BJ (cell line): ENCODE results near the gene AXIN2. TPM values are rescaled to one million over a fixed set of nuclear protein-coding genes. Genes with fewer than 3 reads are reported as not detected.
"Not testable (repeated sequence)": the region's sequence is repeated elsewhere in the genome, so short reads cannot be mapped to it uniquely, and the experiment has no call there.

ENCODE experiments used
- CTCF ChIA-PET: fragments of 350-600 bp; formaldehyde crosslinking; extraction: SDS; loops from one replicate; lab custom pipeline; 2021; ENCODE audit warnings: antibody characterized with exemption, inconsistent platforms; lab: Yijun Ruan, JAX
- POLR2A ChIA-PET: fragments of 300-600 bp; sonication (Branson Sonifier 250); formaldehyde crosslinking; extraction: SDS; loops from one replicate; lab custom pipeline; 2021; ENCODE audit warnings: antibody characterized with exemption; lab: Charles Lee
- DNase-seq: peaks from one replicate; pipeline ENCODE4 v3.0.0-alpha.2; 2011; ENCODE audit warnings: low read depth
- H3K27me3 ChIP-seq: 2 replicates; pipeline ENCODE4 v1.6.0; 2011; ENCODE audit warnings: low read length; ENCODE audit not compliant: control insufficient read depth, insufficient read depth
- H3K36me3 ChIP-seq: 2 replicates; pipeline ENCODE4 v1.5.1; 2011; ENCODE audit warnings: low read length; ENCODE audit not compliant: control insufficient read depth, insufficient read depth
- H3K4me3 ChIP-seq: 2 replicates; pipeline ENCODE4 v1.5.1; 2011; ENCODE audit warnings: low read depth, mild to moderate bottlenecking, control low read depth, low read length
- polyA plus RNA-seq: library from polyadenylated mRNA; depleted of rRNA; stranded (reverse); fragments of >200 nt; gene quantifications from 2 replicates; pipeline ENCODE4 v1.2.3, GENCODE V29; 2011
- TF ChIP-seq, protein P1 (sequence below): IDR thresholded peaks from 2 replicates; pipeline ENCODE4 v1.5.1; 2011; ENCODE audit warnings: low read depth, mild to moderate bottlenecking, control low read depth, inconsistent platforms, low read length, moderate library complexity; ENCODE audit not compliant: insufficient read depth

Gene AXIN2
- polyA plus RNA-seq, 1 experiment, result 1.3 TPM

DNA sequence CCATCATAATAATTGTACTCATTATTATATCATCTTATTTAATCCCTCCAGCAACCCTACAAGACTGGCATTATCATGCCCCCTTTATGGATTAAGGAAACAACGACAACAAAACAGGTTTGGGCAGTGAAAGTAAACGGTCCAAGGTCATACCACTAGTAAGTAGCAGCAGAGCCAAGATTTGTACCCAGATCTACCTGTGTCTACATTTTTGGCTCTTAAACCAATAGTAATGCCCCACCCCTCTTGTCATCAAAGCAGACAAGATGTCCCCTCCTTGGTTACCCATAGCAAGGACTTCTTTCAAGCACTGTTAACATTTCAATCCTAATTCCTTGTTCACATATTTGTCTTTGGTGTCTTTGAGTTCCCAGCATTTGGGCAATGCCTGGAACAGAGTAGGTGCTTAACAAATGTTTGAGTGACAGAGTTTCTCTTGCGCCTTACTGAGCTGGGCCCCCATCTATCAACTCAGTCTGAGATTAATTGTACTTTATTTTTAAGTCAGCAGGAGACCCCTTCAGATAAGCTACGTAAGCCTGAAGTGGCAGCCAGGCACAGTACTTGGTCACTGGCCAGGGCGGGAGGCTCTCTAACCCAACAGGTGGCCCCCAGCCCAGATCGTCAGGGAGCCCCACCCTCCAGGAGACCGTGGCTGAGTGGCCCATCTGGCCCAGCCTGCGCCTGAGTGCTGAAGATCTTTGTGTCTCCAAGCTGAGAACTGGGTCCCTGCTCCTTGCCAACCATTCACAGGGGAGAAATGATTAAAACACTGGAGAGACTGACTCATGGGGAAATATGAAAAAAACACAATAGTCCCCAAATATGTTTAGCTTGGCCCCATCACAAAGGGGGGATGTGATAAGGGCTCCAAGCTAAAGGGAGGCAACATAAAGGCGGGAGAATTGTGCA, 75.8 kb downstream of the AXIN2 start:
- CTCF ChIA-PET, result interaction anchor here (1.4 kb wide), 1 partner anchor 18 kb away, joined by 4 read pairs; no protein-coding TSS in a partner anchor
- no peak for DNase-seq
- H3K27me3 ChIP-seq, result peaks cover 3% of the 10 kb centered on the region
- no peak overlapping the region for H3K4me3 ChIP-seq
- H3K36me3 ChIP-seq, result no peaks in the 10 kb centered on the region
- POLR2A ChIA-PET, result no interaction called here
- TF ChIP-seq, protein P1, sequence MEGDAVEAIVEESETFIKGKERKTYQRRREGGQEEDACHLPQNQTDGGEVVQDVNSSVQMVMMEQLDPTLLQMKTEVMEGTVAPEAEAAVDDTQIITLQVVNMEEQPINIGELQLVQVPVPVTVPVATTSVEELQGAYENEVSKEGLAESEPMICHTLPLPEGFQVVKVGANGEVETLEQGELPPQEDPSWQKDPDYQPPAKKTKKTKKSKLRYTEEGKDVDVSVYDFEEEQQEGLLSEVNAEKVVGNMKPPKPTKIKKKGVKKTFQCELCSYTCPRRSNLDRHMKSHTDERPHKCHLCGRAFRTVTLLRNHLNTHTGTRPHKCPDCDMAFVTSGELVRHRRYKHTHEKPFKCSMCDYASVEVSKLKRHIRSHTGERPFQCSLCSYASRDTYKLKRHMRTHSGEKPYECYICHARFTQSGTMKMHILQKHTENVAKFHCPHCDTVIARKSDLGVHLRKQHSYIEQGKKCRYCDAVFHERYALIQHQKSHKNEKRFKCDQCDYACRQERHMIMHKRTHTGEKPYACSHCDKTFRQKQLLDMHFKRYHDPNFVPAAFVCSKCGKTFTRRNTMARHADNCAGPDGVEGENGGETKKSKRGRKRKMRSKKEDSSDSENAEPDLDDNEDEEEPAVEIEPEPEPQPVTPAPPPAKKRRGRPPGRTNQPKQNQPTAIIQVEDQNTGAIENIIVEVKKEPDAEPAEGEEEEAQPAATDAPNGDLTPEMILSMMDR, result no peak

DNA sequence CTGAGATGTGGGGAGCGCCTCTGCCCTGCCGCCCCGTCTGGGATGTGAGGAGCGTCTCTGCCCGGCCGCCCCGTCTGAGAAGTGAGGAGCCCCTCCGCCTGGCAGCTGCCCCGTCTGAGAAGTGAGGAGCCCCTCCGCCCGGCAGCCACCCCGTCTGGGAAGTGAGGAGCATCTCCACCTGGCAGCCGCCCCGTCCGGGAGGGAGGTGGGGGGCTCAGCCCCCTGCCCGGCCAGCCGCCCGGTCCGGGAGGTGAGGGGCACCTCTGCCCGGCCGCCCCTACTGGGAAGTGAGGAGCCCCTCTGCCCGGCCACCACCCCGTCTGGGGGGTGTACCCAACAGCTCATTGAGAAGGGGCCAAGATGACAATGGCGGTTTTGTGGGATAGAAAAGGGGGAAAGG, 77.0 kb downstream of the AXIN2 start:
- POLR2A ChIA-PET, DNase-seq, H3K36me3 ChIP-seq, H3K27me3 ChIP-seq, CTCF ChIA-PET, H3K4me3 ChIP-seq: not testable (repeated sequence)

DNA sequence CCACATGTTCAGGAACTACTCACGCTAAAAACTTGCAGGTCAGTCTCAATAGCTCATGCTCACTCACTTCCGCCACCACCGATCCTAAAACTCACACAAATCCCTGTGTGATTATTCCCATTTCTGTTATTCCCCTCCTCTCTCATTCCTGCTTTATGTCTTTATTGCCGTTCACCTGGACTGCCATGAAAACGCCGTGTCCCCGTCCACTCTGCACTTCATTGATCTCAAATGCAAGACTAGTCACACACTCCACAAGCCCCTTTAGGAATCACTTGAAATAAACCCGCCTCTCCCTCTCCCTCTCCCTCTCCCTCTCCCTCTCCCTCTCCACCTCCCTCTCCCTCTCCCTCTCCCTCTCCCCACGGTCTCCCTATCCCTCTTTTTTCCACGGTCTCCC, 78.0 kb downstream of the AXIN2 start:
- TF ChIP-seq, protein P1, result no peak
- H3K27me3 ChIP-seq, result peaks cover 2% of the 10 kb centered on the region; the same call in 1 of the 2 replicates
- H3K36me3 ChIP-seq, result no peaks in the 10 kb centered on the region
- H3K4me3 ChIP-seq, result no peak overlapping the region
- DNase-seq, result no peak
- POLR2A ChIA-PET, result no interaction called here
- CTCF ChIA-PET, result no interaction called here

DNA sequence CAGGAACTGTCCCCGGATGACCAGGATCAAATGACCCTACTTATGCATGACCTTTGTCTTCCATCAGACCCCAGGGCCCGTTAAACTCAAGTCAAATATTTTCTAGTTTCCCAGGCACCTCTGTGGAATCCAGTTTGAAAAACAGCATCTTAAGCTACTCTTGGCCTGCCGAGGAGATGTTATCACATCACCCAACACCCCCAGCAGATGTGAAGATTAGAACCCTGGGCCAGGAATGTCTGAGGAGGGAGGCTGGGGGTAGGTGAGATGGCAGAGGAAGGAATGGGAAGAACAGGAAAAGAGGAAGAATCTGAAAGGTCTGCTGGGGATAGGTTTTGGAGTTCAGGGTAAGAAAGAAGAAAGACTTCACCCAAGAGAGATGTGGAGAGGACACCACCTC, 79.2 kb downstream of the AXIN2 start:
- CTCF ChIA-PET, result no interaction called here
- H3K36me3 ChIP-seq, result no peaks in the 10 kb centered on the region
- H3K4me3 ChIP-seq, result no peak overlapping the region
- POLR2A ChIA-PET, result no interaction called here
- TF ChIP-seq, protein P1, result no peak
- H3K27me3 ChIP-seq, result peaks cover 2% of the 10 kb centered on the region; the same call in 1 of the 2 replicates
- no peak for DNase-seq

DNA sequence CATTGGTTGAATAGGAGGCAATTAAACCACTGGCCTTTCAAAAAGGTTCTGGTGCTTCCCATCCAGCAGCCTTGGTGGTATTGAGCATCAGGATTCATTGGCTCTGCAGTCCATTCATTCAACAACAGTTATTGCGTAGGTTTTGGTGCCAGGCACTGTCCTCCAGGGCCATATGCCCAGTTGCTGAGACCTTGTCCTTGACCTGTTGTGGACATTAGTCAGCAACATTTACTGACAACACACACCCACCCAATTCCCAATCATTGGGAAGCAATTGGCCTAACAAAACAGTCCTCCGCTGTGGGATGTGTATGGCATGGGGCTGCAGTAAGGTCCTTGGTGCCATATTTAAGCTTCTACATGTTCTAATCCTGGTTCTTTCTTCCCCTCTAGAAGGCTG, 82.2 kb downstream of the AXIN2 start:
- TF ChIP-seq, protein P1, result no peak
- peaks cover 4% of the 10 kb centered on the region; the same call in 1 of the 2 replicates for H3K27me3 ChIP-seq
- POLR2A ChIA-PET, result no interaction called here
- no peaks in the 10 kb centered on the region for H3K36me3 ChIP-seq
- H3K4me3 ChIP-seq, result no peak overlapping the region
- CTCF ChIA-PET, result no interaction called here
- DNase-seq, result no peak
